C1 segment of cervical spinal cord (tissue), 14 donors: ENCODE data around the gene MTAP.

Experiments
- DNase-seq, 14 donors: peaks; one replicate each; lab custom pipeline; 2025; lab: John Stamatoyannopoulos, UW

Gene MTAP

GRCh38 chr9:21804791-21805190 is 2.4 kb downstream of the MTAP start:
- DNase-seq: peak in 1 of 14 donors; percentile 22

- DNase-seq: no peak
These were observed 4.2 kb downstream of the MTAP start for GRCh38 chr9:21806644-21807043.

- DNase-seq: no peak
These were observed 8.0 kb downstream of the MTAP start for GRCh38 chr9:21810388-21810787.

GRCh38 chr9:21810881-21811280 is 8.4 kb downstream of the MTAP start:
- peak in 4 of 14 donors; percentile 4 to 37 (median 12) for DNase-seq

GRCh38 chr9:21811914-21812313 is 9.5 kb downstream of the MTAP start:
- DNase-seq: no peak

- DNase-seq: no peak
These were observed 10.0 kb downstream of the MTAP start for GRCh38 chr9:21812415-21812814.

GRCh38 chr9:21812946-21813568 is 10.6 kb downstream of the MTAP start:
- peak in 11 of 14 donors; percentile 18 to 71 (median 44) for DNase-seq

GRCh38 chr9:21813575-21814473 is 11.4 kb downstream of the MTAP start:
- peak in 5 of 14 donors; percentile 6 to 39 (median 13) for DNase-seq

GRCh38 chr9:21815643-21816042 is 13.2 kb downstream of the MTAP start:
- DNase-seq: no peak

GRCh38 chr9:21817176-21817575 is 14.7 kb downstream of the MTAP start:
- no peak for DNase-seq

GRCh38 chr9:21825637-21826036 is 23.2 kb downstream of the MTAP start:
- DNase-seq: no peak

GRCh38 chr9:21828853-21829410 is 26.5 kb downstream of the MTAP start:
- DNase-seq: no peak

GRCh38 chr9:21830589-21830988 is 28.2 kb downstream of the MTAP start:
- no peak for DNase-seq

- no peak for DNase-seq
These were observed 29.5 kb downstream of the MTAP start for GRCh38 chr9:21831841-21832509.

- no peak for DNase-seq
These were observed 30.8 kb downstream of the MTAP start for GRCh38 chr9:21833090-21833801.

- DNase-seq: no peak
These were observed 32.7 kb downstream of the MTAP start for GRCh38 chr9:21835121-21835520.

- no peak for DNase-seq
These were observed 34.2 kb downstream of the MTAP start for GRCh38 chr9:21836437-21837161.

GRCh38 chr9:21837501-21837900 is 35.1 kb downstream of the MTAP start:
- DNase-seq: no peak

- DNase-seq: no peak
These were observed 38.2 kb downstream of the MTAP start for GRCh38 chr9:21840647-21841046.

GRCh38 chr9:21841133-21841532 is 38.7 kb downstream of the MTAP start:
- DNase-seq: no peak

- DNase-seq: no peak
These were observed 46.2 kb downstream of the MTAP start for GRCh38 chr9:21848615-21849014.
